ENCODE measurements around the gene ACTR3C.

The ACTR3C gene

GRCh38 chr7:150330211-150330885 lies 7.0 kb upstream of the ACTR3C start:
- Histone ChIP-seq H3K4me2 (ENCODE audit: low read length) (no peak overlapping the region), H3F3A (ENCODE audit: control insufficient read depth, insufficient read depth) (no peaks in the 10 kb centered on the region), H3K79me2 (ENCODE audit: control insufficient read depth, low read length) (peaks cover under 1% of the 10 kb centered on the region), H3K9me3 (ENCODE audit: control insufficient read depth, insufficient read depth, low read length) (no peaks in the 10 kb centered on the region), H4K20me1 (ENCODE audit: control insufficient read depth, insufficient read depth, low read depth, low read length) (0 out of 2 replicates have a peak, but pooled peaks cover 3% of the 10 kb centered on the region), H3K27ac (ENCODE audit: low read depth, low read length) (no peak overlapping the region), H3K9me2 (replicated peaks; ENCODE audit: control insufficient read depth, low read length) (no peaks in the 10 kb centered on the region), H3K27me3 (ENCODE audit: control insufficient read depth, low read length) (no peaks in the 10 kb centered on the region), H3K4me1 (ENCODE audit: control insufficient read depth, low read length) (no peaks in the 10 kb centered on the region), H3K4me3 (ENCODE audit: low read length) (no peak overlapping the region), H3K36me3 (ENCODE audit: control insufficient read depth, low read length) (peaks cover 59% of the 10 kb centered on the region)
- TF ChIP-seq CTCF (IDR thresholded peaks at IDR 0.05; ENCODE audit: low read depth, low read length, poor library complexity, severe bottlenecking) = no peak
- TF ChIP-seq EZH2phosphoT487 (IDR thresholded peaks at IDR 0.05; ENCODE audit: borderline replicate concordance, low read length) = no peak

GRCh38 chr7:150329331-150330120 lies 6.2 kb upstream of the ACTR3C start:
- Histone ChIP-seq H3K27ac (ENCODE audit: low read depth, low read length) (no peak overlapping the region), H3F3A (ENCODE audit: control insufficient read depth, insufficient read depth) (no peaks in the 10 kb centered on the region), H3K27me3 (ENCODE audit: control insufficient read depth, low read length) (no peaks in the 10 kb centered on the region), H3K4me3 (ENCODE audit: low read length) (no peak overlapping the region), H4K20me1 (ENCODE audit: control insufficient read depth, insufficient read depth, low read depth, low read length) (0 out of 2 replicates have a peak, but pooled peaks cover 3% of the 10 kb centered on the region), H3K79me2 (ENCODE audit: control insufficient read depth, low read length) (peaks cover 9% of the 10 kb centered on the region), H3K36me3 (ENCODE audit: control insufficient read depth, low read length) (peaks cover 67% of the 10 kb centered on the region), H3K4me1 (ENCODE audit: control insufficient read depth, low read length) (peaks cover 5% of the 10 kb centered on the region), H3K9me2 (replicated peaks; ENCODE audit: control insufficient read depth, low read length) (no peaks in the 10 kb centered on the region), H3K9me3 (ENCODE audit: control insufficient read depth, insufficient read depth, low read length) (no peaks in the 10 kb centered on the region), H3K4me2 (ENCODE audit: low read length) (no peak overlapping the region)
- no peak for TF ChIP-seq CTCF (IDR thresholded peaks at IDR 0.05; ENCODE audit: low read depth, low read length, poor library complexity, severe bottlenecking)
- no peak for TF ChIP-seq EZH2phosphoT487 (IDR thresholded peaks at IDR 0.05; ENCODE audit: borderline replicate concordance, low read length)

- H3K4me1 ChIP-seq (ENCODE audit: control insufficient read depth, low read length) = peaks cover 22% of the 10 kb centered on the region
- H3K36me3 ChIP-seq (ENCODE audit: control insufficient read depth, low read length) = peaks cover 74% of the 10 kb centered on the region
- H3K27ac ChIP-seq (ENCODE audit: low read depth, low read length) = no peak overlapping the region
- H3K9me2 ChIP-seq (replicated peaks; ENCODE audit: control insufficient read depth, low read length) = no peaks in the 10 kb centered on the region
- no peaks in the 10 kb centered on the region for H4K20me1 ChIP-seq (ENCODE audit: control insufficient read depth, insufficient read depth, low read depth, low read length)
- no peaks in the 10 kb centered on the region for H3K9me3 ChIP-seq (ENCODE audit: control insufficient read depth, insufficient read depth, low read length)
- no peak overlapping the region for H3K4me3 ChIP-seq (ENCODE audit: low read length)
- H3F3A ChIP-seq (ENCODE audit: control insufficient read depth, insufficient read depth) = no peaks in the 10 kb centered on the region
- H3K79me2 ChIP-seq (ENCODE audit: control insufficient read depth, low read length) = peaks cover 31% of the 10 kb centered on the region
- no peaks in the 10 kb centered on the region for H3K27me3 ChIP-seq (ENCODE audit: control insufficient read depth, low read length)
- H3K4me2 ChIP-seq (ENCODE audit: low read length) = no peak overlapping the region
- no peak for TF ChIP-seq EZH2phosphoT487 (IDR thresholded peaks at IDR 0.05; ENCODE audit: borderline replicate concordance, low read length)
Observed at GRCh38 chr7:150327308-150327707, 4.0 kb upstream of the ACTR3C start.

Measured in DOHH2 (cell line).